Osteocyte (in vitro differentiated cells): ENCODE measurements around the gene MKRN2OS. TPM values are rescaled to one million over a fixed set of nuclear protein-coding genes. Genes with fewer than 3 reads are reported as not detected.

Source experiments
- DNase-seq: peaks from one replicate; pipeline ENCODE4 v3.0.0; 2021; ENCODE audit warnings: mixed read lengths; ENCODE audit not compliant: unreplicated experiment; ENCODE audit errors: extremely low spot score
- H3K27ac Mint-ChIP-seq: one replicate; pipeline ENCODE4 v1.8.0; 2021; ENCODE audit warnings: mild to moderate bottlenecking, mixed read lengths; ENCODE audit not compliant: unreplicated experiment
- H3K27me3 Mint-ChIP-seq: one replicate; pipeline ENCODE4 v1.8.0; 2021; ENCODE audit warnings: mixed read lengths; ENCODE audit not compliant: unreplicated experiment
- H3K36me3 Mint-ChIP-seq: one replicate; pipeline ENCODE4 v1.8.0; 2021; ENCODE audit warnings: mixed read lengths; ENCODE audit not compliant: unreplicated experiment
- H3K4me1 Mint-ChIP-seq: one replicate; pipeline ENCODE4 v1.8.0; 2021; ENCODE audit warnings: mixed read lengths; ENCODE audit not compliant: unreplicated experiment
- H3K4me3 Mint-ChIP-seq: one replicate; pipeline ENCODE4 v1.8.0; 2021; ENCODE audit warnings: mild to moderate bottlenecking, moderate library complexity, mixed read lengths; ENCODE audit not compliant: unreplicated experiment
- H3K9me3 Mint-ChIP-seq: one replicate; pipeline ENCODE4 v1.8.0; 2021; ENCODE audit warnings: mixed read lengths; ENCODE audit not compliant: unreplicated experiment
- CTCF ChIP-seq: fragments of 200-600 bp; sonication (generic); IDR thresholded peaks from 2 replicates; pipeline ENCODE4 v1.5.0; 2021; ENCODE audit warnings: antibody characterized with exemption, mild to moderate bottlenecking, moderate library complexity
- total RNA-seq: library from RNA; stranded (reverse); gene quantifications from 2 replicates; pipeline ENCODE4 v1.2.1, GENCODE V29; 2021

Gene MKRN2OS
- total RNA-seq, 1 donor from 2014 or later = not detected

DNA sequence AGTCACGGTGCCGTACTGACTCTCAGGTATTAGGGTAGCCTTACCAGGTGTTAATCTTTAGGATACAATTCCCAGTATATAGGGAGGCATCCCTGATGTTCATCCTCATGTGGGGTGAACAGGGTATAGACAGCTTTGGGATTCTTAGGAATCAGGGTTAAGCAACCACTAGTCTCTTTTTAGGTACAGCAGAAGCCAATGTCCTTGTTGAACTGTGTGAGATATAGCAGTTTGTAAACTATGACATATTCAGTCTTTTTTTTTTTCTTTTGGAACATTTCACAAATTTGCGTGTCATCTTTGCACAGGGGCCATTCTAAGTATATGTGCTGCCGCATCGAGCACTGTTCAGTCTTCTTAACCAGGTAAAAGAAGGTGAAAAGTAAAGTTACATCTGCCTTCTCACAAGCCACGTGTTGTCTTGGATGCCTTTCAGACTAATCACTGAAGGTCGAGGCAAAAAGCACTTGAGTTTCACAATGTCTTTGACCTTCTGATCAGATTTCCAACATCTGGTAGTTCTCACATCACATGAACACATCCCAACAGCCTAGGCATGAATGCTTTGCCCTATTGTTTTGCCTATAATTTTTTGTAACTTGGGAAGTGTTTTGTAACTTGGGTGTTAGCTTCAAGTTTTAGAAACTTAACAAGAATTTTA, 43.8 kb downstream of the MKRN2OS start:
- DNase-seq = no peak

DNA sequence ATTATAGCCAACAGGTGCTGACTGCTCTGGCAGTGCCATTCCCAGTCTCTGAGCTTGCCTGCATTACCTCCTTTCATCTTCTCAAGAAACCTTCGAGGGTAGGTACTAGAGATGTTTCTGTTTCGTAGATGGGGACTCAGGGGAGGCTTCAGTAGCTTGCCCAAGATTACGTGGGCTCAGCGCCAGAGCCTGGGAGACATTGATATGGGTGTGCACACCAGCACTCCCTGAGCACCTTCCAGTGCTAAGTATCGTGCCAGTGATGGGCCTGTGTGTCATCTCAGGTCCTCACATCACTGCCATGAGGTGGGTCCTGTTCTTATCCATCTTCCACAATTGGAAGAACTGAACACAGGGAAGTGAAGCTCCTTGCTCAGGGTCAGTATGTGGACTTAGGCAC, 45.8 kb downstream of the MKRN2OS start:
- Mint-ChIP-seq H3K9me3 (no peaks in the 10 kb centered on the region), H3K27me3 (no peaks in the 10 kb centered on the region), H3K36me3 (peaks cover 29% of the 10 kb centered on the region), H3K27ac (no peak overlapping the region), H3K4me3 (no peak overlapping the region), H3K4me1 (peaks cover 7% of the 10 kb centered on the region)
- DNase-seq = no peak
- no peak for TF ChIP-seq CTCF

More for the DNA sequence above, 43.8 kb downstream of the MKRN2OS start:
- peaks cover 28% of the 10 kb centered on the region for H3K36me3 Mint-ChIP-seq
- peaks cover 7% of the 10 kb centered on the region for H3K4me1 Mint-ChIP-seq
- no peak overlapping the region for H3K4me3 Mint-ChIP-seq
- H3K27ac Mint-ChIP-seq = no peak overlapping the region
- no peaks in the 10 kb centered on the region for H3K27me3 Mint-ChIP-seq
- TF ChIP-seq CTCF = no peak
- no peaks in the 10 kb centered on the region for H3K9me3 Mint-ChIP-seq

GRCh38 chr3:12496453-12496761, 48.9 kb downstream of the MKRN2OS start:
- H3K27ac Mint-ChIP-seq = no peak overlapping the region
- TF ChIP-seq CTCF = no peak
- DNase-seq = no peak
- peaks cover 2% of the 10 kb centered on the region for H3K4me1 Mint-ChIP-seq
- no peaks in the 10 kb centered on the region for H3K27me3 Mint-ChIP-seq
- H3K36me3 Mint-ChIP-seq = peaks cover 23% of the 10 kb centered on the region
- no peaks in the 10 kb centered on the region for H3K9me3 Mint-ChIP-seq
- no peak overlapping the region for H3K4me3 Mint-ChIP-seq

DNA sequence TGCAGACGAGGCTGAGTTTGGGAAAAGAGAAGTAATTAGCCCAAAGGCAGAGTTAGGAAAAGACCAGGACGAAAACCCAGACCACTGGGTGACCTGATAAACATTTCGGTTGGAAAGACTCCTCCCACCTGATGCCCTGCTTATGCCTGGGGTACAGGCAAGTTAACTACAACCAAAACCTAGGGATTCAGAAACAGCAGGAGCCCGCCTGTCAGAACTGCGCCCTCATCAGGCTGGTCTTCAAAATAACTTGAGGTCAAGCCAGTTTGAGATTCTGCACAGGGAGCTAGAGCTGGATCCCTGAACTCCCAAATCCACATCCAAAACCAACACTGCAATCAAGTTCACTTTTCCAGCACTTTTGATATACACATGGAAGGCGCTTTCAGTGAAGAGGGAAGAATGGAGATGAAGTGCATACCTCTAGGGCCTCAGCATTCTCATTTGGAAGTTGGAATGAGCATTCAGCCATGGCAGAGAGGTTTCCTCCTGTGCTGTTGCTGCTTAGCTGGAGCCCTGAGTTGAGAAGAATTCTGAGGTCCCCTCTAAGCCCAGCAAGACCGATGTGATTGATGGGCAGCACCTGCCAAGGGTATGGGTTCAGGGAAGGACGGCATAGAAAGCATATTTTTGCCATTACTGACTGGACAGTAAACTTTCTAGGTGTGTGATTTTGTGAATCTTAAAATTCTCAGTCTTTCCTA, 49.4 kb downstream of the MKRN2OS start:
- Mint-ChIP-seq H3K27me3 (no peaks in the 10 kb centered on the region), H3K4me3 (no peak overlapping the region), H3K4me1 (no peaks in the 10 kb centered on the region), H3K9me3 (no peaks in the 10 kb centered on the region), H3K36me3 (peaks cover 21% of the 10 kb centered on the region), H3K27ac (no peak overlapping the region)
- no peak for TF ChIP-seq CTCF
- no peak for DNase-seq

DNA sequence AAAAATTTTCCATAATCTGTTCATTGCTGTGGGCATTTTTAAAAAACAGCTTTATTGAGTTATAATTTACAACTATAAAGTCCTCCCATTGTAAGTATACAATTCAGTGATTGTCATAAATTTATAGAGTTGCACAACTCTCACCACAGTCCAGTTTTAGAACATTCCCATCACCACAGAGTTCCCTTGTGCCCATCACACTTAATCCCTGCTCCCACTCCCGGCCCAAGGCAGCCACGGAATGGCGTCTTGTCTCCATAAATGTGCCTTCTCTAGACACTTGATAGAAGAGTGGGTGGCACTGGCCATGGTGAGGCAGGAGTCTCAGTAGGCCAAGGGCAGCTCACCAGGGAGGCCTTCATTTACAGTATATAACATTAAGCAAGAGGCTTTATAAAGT, 54.8 kb downstream of the MKRN2OS start:
- no peak for TF ChIP-seq CTCF
- Mint-ChIP-seq H3K36me3 (peaks cover 7% of the 10 kb centered on the region), H3K4me1 (peaks cover under 1% of the 10 kb centered on the region), H3K27ac (no peak overlapping the region), H3K4me3 (no peak overlapping the region), H3K27me3 (no peaks in the 10 kb centered on the region), H3K9me3 (no peaks in the 10 kb centered on the region)
- no peak for DNase-seq
